CD4-positive, CD25-positive, alpha-beta regulatory T cell (primary cell): Measurements from ENCODE around the gene UXS1. TPM values are rescaled to one million over a fixed set of nuclear protein-coding genes. Genes with fewer than 3 reads are reported as not detected.

Source experiments
- ATAC-seq, 2 donors: fragments of 150-1000 bp; cut with Tn5 transposase; one replicate each; pipeline ENCODE4 v1.10.0; 2021; ENCODE audit warnings: low read depth in 2 of 2, moderate number of reproducible peaks in 2 of 2, moderate library complexity in 1 of 2
- DNase-seq, 3 donors: peaks; one replicate each; pipeline versions ENCODE4 v3.0.0 to v3.0.0-alpha.2; 2012 to 2022; ENCODE audit warnings: mixed read lengths in 1 of 3
- H3K27ac ChIP-seq: one replicate; pipeline ENCODE4 v1.7.0; 2013; ENCODE audit warnings: mild to moderate bottlenecking, low read length; ENCODE audit not compliant: insufficient read depth, poor library complexity, severe bottlenecking
- H3K27me3 ChIP-seq: one replicate; pipeline ENCODE4 v1.7.0; 2013; ENCODE audit warnings: low read length; ENCODE audit not compliant: control insufficient read depth, insufficient read depth
- H3K36me3 ChIP-seq: one replicate; pipeline ENCODE4 v1.7.0; 2013; ENCODE audit warnings: mild to moderate bottlenecking, low read length, moderate library complexity; ENCODE audit not compliant: control insufficient read depth, insufficient read depth
- H3K4me1 ChIP-seq: 2 replicates; pipeline ENCODE4 v1.7.0; 2013; ENCODE audit warnings: mild to moderate bottlenecking, low read length; ENCODE audit not compliant: insufficient read depth, control insufficient read depth, poor library complexity, severe bottlenecking
- H3K4me3 ChIP-seq: one replicate; pipeline ENCODE4 v1.7.0; 2013; ENCODE audit warnings: low read depth, mild to moderate bottlenecking, low read length, moderate library complexity
- H3K9me3 ChIP-seq, 2 experiments: 1 replicate in 1 of 2; 2 replicates in 1 of 2; pipeline ENCODE4 v1.7.0; 2013; ENCODE audit warnings: low read length in 2 of 2, mild to moderate bottlenecking in 1 of 2, moderate library complexity in 1 of 2; ENCODE audit not compliant: control insufficient read depth in 2 of 2
- H3K27ac Mint-ChIP-seq, 3 donors: one replicate each; pipeline ENCODE4 v1.8.0; 2020 to 2022; ENCODE audit warnings: mild to moderate bottlenecking in 3 of 3, mixed read lengths in 3 of 3, moderate library complexity in 2 of 3
- H3K27me3 Mint-ChIP-seq: one replicate; pipeline ENCODE4 v1.8.0; 2022; ENCODE audit warnings: mild to moderate bottlenecking, mixed read lengths
- H3K36me3 Mint-ChIP-seq: one replicate; pipeline ENCODE4 v1.8.0; 2020; ENCODE audit warnings: mixed read lengths
- H3K4me1 Mint-ChIP-seq, 4 donors: one replicate each; pipeline ENCODE4 v1.8.0; 2020 to 2022; ENCODE audit warnings: mixed read lengths in 4 of 4, mild to moderate bottlenecking in 1 of 4
- H3K4me3 Mint-ChIP-seq, 4 donors: one replicate each; pipeline ENCODE4 v1.8.0; 2020 to 2022; ENCODE audit warnings: mild to moderate bottlenecking in 4 of 4, mixed read lengths in 4 of 4, moderate library complexity in 3 of 4
- H3K9me3 Mint-ChIP-seq, 7 donors: one replicate each; pipeline ENCODE4 v1.8.0; 2020 to 2022; ENCODE audit warnings: mixed read lengths in 7 of 7, mild to moderate bottlenecking in 3 of 7, moderate library complexity in 2 of 7
- polyA plus RNA-seq, 4 donors: library from polyadenylated mRNA; unstranded; fragments of 300-500 nt; fragmentation: Illumina TruSeq; gene quantifications; one replicate each; pipeline ENCODE4 v1.2.3, GENCODE V29; 2021
- total RNA-seq: library from RNA; stranded (reverse); gene quantifications from one replicate; pipeline ENCODE4 v1.2.3, GENCODE V29; 2022

UXS1 gene
- total and polyA plus RNA-seq, 5 donors from 2014 or later = 83.3 to 162 (median 113) TPM

- Histone ChIP-seq H3K4me1 (no peaks in the 10 kb centered on the region), H3K9me3 (no peaks in the 10 kb centered on the region), H3K36me3 (no peaks in the 10 kb centered on the region), H3K4me3 (no peak overlapping the region), H3K27ac (no peak overlapping the region), H3K27me3 (no peaks in the 10 kb centered on the region)
- no peak for ATAC-seq
- no peak for DNase-seq
- Mint-ChIP-seq H3K27me3 (no peaks in the 10 kb centered on the region), H3K4me1 (peaks cover 0 to 14% (median 1%) of the 10 kb centered on the region in 4 donors), H3K9me3 (peaks cover 0 to 1% (median 0%) of the 10 kb centered on the region in 7 donors), H3K4me3 (no peak overlapping the region), H3K36me3 (no peaks in the 10 kb centered on the region), H3K27ac (no peak overlapping the region)
Measured at GRCh38 chr2:106044021-106044420, 150.1 kb downstream of the UXS1 start.
